RKO (cell line): ENCODE results near the gene PTPRT.

Source experiments
- DNase-seq: peaks from one replicate; pipeline ENCODE4 v3.0.0-alpha.2; 2016; ENCODE audit warnings: low spot score

The PTPRT gene

DNA sequence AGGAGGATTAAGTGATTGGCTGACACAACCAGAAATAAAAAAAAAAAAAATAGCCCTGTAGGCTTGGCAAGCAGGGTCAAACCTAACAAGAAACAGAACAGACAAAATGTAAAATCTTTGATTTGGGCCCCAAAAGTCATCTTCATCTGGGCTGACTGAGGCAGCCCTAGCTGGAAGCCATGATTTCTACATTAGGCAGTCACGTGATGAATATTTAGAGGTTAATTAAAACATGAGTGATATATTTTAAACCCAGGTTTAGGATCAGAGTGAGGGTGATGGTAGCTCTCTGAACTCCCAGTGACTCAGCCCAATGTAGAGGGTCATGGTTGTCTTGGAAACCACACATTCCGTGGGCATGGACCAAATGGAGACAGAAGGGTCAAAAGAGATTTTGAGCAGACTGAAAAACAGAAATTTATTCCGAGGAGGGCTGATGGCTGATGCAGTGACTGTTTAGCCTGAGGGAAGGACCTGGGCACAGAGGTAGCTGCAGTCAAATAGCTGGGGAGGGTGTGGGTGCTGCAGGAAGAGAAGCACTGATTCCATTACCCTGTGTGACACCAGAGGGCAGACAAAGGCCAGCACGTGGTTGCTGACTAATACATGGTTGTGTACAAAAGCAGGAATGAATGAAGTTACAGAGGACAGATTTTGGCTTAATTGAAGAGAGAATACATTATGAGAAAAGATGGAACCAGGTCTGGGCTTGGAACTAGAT is 998.4 kb downstream of the PTPRT start:
- DNase-seq, result peak; percentile 11

DNA sequence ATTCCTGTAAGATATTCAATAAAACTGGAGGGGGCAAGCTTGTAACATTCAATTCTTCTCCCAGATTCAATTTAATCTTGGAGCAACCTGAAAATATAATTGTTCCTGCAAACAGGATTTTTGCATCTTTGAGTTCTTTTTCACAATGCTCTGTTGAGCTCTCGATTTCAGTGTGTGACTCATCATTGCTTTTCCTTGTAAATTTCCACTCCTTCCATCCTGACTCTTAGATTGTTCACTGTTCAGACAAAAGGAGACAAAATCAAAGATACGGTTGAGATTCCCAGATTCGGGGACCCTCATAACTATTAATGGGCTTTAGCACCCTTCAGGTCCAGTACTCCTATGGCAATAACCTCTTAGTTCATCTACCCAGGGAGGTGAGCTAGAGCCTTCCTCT is 999.6 kb downstream of the PTPRT start:
- no peak for DNase-seq

DNA sequence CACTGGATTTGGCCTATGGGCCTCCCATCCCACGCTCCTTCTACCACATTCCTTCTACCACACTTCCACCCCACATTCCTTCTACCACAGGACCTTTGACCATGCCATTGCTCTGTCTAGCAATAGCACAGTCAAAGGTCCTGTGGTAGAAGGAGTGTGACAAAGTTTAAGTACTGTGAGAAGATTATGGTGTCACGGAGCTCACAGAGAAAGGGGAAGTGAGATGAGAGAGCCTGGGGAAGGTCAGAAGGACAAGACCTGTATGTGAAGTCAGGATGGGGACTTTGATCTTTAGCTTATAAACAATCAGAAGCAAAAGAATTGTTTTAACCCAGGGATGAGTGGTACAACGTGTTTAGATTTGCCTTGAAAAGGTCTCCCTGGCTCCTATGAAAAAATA is 1003.4 kb downstream of the PTPRT start:
- DNase-seq, result no peak

DNA sequence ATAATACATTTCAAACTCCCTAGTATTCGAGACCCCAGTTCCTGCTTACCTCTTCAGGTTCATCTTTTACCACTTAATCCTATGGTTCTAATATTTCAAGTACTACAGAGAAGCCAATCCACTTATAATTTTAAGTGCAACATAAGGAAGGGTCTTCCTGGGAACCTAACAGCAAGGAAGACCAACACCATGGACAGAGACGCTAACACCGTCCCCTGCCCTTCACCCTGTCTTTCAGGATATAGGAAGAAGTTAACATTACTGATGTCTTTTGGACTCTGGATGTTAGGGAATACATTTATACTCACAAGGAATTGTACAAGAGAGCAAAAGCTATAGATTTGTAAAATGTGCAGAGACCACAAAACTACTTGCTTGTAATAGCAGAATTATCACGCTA is 1006.6 kb downstream of the PTPRT start:
- no peak for DNase-seq

DNA sequence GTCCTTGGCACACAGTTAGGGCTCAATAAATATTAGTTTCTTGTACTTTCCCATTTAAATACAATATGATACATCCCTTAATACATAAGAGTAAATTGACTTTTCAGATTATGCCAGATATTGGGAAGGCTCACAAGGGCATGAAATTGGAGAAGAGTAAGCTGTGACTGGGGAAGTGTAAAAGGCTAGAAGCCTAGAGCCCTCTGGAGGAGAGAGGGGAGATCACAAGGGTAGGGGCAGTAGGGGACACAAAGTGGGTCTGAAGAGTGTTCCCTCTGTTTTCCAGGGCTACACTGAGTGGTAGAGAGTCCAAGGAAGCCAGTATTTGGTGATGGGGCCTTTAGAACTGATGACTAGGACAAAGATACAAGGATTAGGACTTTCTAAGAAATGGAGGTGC is 1008.6 kb downstream of the PTPRT start:
- no peak for DNase-seq

DNA sequence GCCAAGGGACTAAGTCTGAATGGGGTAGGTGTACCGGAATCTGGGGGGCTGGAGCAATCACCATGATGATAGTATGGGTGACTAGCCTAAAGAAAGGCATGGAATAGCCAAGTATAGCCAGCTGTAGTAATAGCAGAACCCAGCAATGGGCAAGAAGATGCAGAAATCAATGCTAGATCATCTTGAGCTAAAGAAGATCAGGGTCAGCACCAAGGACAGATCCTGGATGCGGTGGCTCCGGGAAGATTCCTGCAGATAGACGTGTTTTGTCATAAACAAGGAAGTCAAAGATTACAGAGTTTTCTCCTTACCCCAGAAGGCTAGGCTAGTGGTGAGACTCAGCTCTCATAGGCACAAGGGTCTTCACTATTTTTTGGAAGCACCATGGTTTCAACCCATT is 1009.9 kb downstream of the PTPRT start:
- peak; percentile 83 for DNase-seq

DNA sequence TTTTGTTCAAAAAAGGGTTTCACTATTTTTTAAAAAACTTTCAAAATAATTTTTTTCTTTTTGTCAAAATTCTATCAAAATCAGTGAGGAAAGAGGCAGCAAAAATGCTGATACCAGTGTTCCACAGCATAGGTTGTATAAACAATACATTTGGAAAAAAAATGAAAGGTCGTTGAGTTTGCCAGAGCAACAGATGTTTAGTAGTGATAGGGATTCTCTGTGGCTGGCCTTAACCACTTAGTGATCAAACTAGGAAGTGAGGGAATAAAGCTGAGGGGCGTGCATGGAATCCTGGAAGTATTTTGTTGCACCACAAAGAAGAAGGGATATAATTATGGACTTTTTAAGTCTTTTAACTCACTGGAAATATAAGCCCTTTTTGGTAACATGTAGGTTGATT is 1016.3 kb downstream of the PTPRT start:
- DNase-seq, result no peak

DNA sequence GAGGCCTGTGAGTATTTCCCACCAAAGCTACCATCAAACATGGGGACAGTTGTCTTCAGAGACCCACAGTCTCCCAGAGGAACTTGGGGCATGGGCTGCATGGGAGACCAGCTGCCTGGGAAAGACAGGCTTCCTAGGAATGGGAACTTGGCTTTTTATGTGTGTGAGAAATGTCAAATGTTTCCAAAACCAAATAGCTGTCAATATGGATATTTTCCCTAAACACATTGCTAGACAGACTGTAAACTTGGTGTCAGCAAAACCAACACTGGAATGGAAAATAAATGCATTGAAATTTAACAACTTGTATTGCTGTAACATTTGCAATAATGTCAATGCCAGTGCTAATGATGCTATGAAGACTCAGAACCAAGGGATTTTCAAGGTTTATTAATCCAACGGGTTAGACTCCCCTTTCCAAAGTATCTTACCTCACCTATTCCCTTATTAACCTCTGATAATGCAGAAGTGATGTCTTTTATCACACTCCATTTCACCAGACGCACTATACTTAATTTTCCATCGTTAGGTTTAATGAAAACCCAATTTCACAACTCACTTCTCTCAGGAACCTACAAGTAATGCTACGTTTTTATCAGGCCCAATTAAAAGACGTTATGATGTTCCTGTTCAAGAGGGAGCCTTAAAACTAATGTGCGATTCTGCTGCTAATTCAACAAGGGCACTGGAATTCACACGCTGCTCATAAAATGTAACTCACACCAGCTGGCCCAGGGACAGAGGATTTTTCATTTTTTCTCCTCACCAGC is 1025.4 kb downstream of the PTPRT start:
- DNase-seq, result no peak

DNA sequence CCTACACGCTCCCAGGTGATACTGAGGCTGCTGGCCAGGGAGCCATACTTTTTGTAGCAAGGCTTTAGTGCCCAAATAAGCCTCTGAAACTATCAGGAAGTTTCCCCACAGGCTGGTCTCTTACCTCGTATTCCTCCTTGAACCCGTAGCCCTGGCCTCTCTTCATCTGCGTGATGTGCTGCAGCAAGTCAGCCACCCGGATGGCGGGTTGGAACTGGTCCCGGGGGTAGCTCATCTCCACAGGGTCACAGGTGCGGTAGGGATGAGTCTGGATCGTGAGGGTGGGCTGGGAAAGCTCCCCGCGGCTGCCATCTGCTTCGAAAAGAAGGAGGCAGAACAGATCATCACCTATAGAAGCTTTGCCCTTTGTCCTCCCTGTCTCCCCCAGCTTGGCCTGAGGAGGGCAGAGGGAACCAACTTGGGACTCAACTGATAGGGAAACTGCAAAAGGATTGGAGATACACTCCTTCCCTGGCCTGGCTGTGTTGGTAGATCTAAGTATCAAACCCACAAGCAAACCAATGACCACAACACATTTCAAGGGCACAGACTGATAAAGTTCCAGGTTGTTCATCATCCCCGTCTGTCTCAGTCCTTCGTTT is 1028.4 kb downstream of the PTPRT start:
- no peak for DNase-seq

DNA sequence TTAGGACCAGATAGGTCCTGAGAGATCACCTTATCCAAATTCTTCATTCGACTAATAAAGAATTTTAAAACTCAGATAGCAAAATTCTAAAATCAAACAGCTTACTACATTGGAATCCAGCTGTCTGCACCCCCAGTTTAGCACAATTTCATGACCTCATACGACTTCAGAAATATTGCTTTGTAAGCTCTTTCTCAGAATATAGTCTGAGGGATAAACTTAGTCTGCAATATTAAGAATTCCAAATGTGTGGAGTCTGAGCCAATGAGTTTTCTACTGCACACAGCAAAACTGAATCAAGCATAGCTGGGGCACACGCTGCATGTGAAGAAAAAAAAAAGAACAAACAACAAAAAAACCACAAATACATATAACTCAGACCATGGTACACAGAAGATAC is 1029.9 kb downstream of the PTPRT start:
- DNase-seq, result no peak

DNA sequence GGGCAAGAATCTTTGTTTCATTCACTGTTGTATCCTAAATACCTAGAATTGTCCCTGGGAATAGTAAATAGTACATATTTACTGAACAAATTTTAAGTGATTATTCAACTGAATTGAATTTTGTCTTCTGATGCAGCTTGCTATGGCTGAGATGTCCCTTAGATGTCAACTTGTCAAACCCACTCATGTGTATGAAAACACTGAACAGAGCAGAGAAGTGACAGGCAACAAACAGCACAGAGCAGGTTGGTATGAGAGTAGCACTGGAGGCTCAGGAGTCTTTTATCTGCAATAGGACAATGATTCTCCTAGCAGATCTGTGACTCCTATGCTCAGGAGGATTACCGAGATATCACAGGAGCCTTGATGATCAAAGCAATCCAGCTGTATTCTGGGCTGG is 1031.4 kb downstream of the PTPRT start:
- no peak for DNase-seq

DNA sequence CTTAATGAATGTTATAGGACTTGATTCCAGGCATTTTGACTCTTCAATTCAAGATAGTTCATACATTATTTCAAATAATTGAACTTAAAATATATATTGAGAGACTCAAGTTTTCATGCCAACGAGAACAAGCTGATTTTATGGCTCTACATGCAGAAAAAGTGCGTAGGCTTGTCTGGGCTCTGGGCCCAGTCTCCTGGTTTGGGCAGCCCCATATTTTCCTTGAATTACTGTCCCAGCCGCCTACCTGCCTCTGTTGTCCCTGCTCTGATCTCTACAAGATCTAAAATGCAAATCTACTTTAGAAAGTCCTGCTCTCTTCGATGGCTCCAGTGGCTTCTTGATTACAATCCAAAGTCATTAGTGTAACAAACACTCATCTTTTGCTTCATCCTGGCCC is 1034.1 kb downstream of the PTPRT start:
- DNase-seq, result no peak

DNA sequence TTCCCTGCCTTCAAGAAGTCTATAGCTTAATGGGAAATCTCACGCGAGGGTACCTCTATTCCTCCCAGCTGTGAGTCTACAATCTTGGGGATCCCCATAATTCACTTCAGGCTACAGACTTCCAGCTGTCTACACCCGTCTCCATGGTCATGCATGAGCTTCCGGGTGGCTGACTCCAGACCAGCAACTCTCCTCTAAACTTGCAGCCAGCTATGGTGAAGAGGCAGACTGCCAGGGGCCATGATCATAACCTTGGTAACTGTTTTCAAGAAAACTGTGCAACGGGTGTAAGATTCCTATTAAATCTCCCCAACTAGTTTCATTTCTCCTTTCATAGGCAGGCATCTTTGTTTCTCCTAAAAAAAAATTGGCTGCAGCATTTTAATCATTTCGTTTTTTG is 1037.1 kb downstream of the PTPRT start:
- DNase-seq, result no peak

DNA sequence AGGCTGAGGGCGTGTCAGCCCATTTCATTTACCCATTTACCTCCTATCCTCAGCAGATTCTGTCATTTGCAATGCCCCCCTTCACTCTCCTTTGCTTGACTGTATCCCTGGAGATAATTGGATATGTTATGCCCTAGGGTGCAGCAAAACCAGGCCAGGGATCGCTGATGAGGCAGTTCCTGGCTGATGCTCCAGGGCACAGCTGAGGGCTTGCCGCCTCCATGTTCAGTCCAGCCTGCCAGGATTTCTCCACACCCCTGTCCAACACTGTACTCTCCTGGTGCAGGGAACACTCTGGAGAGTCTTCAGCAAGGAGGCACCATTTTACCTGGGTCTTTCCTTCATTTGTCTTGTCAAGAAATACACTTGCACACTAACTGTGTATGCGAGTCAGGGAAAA is 1039.5 kb downstream of the PTPRT start:
- no peak for DNase-seq

DNA sequence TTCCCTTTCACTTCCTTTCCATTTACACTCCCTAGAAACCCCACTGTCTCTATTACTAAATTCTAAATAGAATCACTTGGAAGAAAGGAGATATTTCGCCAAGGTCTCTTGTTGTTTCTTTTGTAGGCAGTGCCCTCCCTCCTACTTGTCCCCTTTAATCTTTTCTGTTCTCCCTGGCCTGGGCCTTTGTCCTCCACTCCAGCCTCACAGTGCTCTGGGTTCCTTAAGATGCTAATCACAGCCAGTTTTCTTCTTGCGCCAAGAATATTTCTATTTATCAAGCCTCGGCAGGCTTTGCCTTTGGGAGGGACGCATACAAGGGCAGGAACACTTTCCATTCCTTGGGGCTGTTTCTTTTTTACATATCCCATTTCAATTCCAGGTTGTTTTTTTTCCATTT is 1051.0 kb downstream of the PTPRT start:
- DNase-seq, result no peak

DNA sequence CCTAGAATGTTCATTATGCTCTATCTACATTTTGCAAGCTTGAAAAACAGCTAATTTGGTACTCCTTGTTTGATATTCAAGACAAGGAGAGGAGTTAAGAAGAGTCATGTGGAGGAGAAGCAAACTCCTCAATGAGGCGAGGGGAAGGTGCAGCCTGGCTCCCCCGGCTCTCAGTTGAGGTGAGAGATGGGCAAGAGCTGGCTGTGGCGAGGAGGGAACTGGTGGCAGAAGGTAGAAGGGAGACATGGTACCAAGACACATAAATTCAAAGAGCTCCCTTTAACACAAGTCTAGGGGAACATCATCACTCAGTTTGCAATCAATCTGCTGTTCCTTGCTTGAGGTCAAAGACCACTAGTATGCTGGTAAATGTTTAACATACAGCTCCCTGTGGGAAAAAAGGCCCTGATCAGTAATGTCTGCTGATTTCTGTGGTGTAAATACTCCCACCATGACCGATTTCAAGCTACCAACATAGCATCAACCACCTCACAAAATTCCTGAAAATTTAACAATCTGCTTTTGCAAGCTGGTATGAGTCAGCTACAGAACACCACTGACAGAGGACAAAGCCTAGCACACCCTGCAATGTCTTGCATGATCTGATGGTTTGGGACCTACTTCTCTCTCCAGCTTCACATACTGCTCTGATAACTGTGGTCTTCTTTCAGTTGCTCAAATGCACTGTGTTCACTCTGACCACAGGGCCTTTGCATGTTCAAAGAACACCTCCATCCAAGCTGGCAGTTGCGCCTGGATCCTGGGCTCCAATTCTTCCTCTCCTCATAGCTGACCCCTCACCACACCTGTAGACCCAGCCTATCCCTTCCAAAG is 1055.2 kb downstream of the PTPRT start:
- no peak for DNase-seq

DNA sequence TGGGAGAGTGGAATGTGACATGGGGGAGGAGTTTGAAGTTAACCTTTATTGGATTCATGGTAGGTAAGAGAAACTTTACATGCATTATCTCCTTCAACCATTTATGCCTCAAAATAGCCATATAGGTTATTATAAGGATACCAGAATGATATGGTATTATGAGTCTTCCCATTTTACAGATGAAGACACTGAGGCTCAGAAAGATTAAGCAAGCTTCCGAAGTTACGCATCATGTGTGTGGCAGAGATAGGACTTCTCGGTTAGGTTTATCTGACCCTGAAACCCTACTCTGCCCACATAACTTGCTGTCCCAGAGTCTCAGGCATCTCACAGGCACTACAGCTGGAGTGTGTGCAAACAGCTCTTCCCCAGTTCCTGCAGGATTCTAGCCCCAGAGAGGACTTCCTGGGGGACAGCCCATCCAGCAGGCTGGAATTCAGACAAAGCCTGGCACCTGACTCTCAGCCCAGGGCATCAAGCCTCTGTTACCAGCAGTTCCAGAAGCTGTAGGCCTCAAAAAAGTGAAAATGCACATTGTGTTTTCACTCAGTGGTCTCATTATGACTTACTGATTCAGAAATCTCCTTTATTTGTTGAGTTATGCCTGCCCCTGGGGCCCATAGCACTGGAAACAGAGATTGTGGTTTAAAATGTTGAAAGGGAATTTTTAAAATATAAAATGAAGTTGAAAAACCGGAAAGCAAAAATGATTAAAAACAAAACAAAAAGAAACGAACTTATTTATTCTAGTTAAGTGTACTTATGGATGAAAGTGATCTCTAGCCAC is 1058.7 kb downstream of the PTPRT start:
- DNase-seq, result no peak

DNA sequence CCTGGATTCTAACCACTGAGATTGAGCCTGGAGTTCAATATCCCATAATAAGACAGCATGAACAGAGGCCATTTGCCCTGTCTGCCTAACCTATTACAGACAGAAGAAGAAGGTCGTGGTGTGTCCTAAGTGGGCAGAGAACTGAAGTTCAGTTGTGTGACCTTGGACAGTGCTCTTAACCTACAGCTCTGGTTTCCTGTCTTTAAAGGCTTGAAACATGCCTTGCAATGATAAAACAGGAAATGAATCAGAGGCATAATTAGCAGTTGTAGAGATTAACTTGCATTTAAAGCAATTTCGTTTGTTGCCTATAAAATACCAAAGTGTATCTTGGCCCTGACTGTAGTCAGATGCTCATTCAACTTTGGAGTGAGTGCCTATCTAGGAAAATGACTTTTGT is 1064.3 kb downstream of the PTPRT start:
- peak; percentile 2 for DNase-seq

DNA sequence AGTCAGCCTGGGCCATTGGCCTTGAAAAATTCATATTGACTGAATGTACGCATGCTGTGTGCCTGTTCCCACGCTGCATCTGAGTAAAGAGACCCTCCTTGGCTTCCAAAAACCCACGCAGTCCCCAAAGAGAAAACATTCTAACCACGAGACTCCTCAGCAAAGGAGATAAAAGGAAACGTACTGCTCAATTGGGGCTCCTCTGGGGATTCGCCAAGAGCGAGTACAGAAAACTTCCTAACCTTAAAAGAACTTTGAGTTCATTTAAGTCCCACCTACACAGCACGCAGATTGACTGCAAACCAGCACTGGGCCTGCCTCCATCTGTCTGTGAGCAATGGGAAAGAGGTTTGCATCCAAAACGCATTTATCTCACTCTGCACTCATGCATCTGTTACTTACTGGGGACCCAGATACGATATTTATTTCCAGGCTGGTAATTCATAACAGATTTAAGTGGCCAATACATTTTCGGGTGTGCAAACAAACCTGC is 1065.7 kb downstream of the PTPRT start:
- no peak for DNase-seq

DNA sequence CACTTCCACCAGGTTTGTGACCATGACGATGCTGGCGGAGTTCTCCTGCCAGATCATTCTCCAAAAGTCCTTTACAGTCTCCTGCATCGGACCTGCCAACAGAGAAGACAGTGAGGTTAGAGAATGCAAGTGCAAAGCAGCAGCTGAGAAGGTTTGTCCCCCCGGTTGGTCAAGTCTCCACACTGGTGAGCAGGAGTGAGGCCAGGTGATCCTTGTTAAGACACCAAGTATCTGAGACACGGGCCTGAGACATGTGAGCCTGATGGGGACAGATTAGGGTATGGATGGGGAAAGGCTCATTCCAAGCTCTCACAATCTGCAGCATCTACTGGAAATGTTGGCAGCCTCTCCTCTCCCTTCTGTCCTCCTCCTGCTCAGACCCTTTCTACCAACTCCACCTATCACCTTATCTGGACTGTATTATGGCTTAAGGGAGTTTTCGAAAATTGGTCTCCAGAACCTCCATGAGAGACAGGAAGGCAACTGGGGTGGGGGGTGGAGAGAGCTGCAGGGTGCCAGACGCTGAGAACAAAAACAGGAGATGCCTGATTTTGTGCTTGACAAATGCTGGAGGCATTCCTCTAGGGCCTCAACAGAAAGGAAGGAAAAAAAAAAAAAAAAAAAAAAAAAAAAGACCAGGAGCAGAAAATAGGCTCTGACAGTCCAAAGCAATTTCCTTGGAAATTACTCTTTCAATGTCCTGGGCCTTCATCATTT is 1071.1 kb downstream of the PTPRT start:
- no peak for DNase-seq

DNA sequence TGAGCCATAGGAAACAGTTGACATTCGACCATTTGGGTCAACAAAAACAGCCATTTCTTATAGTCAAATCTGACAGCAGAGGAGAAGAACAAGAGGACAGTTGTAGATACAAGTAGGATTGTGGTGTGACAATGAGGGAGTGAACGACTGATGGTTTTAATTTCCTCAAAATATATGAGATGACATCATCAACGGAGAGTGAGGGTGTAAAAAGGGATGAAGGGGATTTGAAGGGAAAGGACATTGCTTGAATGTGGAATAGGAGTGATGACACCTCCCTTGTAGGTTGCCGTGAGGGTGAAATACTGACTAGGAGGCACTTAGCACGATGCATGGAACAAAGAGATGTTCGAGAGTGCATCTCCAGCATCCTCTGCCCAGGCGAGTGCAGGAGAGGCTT is 1071.7 kb downstream of the PTPRT start:
- no peak for DNase-seq
